Esophagus squamous epithelium (tissue), 5 donors: ENCODE measurements around the gene UVRAG. TPM values are rescaled to one million over a fixed set of nuclear protein-coding genes. Genes with fewer than 3 reads are reported as not detected.
"Not testable (repeated sequence)": the region's sequence is repeated elsewhere in the genome, so short reads cannot be mapped to it uniquely, and the experiment has no call there.

ENCODE experiments used
- DNase-seq: peaks from one replicate; lab custom pipeline; 2025; lab: John Stamatoyannopoulos, UW
- H3K27ac ChIP-seq, 4 donors: fragments of 200-600 bp; sonication (generic); one replicate each; pipeline ENCODE4 v1.5.1; 2016 to 2019; ENCODE audit warnings: mild to moderate bottlenecking in 1 of 4
- H3K27me3 ChIP-seq, 4 donors: fragments of 200-600 bp; sonication (generic); 1 replicate in 3 of 4; 2 replicates in 1 of 4; pipeline versions ENCODE4 v1.5.1 to v1.6.0; 2017 to 2021; ENCODE audit warnings: antibody characterized with exemption in 1 of 4
- H3K36me3 ChIP-seq, 3 donors: fragments of 200-600 bp; sonication (generic); one replicate each; pipeline ENCODE4 v1.5.1; 2016 to 2019
- H3K4me1 ChIP-seq, 3 donors: fragments of 200-600 bp; sonication (generic); one replicate each; pipeline ENCODE4 v1.5.1; 2017 to 2019
- H3K4me3 ChIP-seq, 4 donors: fragments of 200-600 bp; sonication (generic); 1 replicate in 3 of 4; 2 replicates in 1 of 4; pipeline ENCODE4 v1.5.1; 2016 to 2019; ENCODE audit warnings: mild to moderate bottlenecking in 2 of 4, moderate library complexity in 1 of 4
- H3K9me3 ChIP-seq, 3 donors: fragments of 200-600 bp; sonication (generic); one replicate each; pipeline ENCODE4 v1.5.1; 2016 to 2019
- POLR2A ChIP-seq, 4 donors: fragments of 450-650 bp; IDR thresholded peaks; one replicate each; pipeline ENCODE4 v1.6.1; 2017; ENCODE audit warnings: antibody characterized with exemption in 4 of 4, mild to moderate bottlenecking in 4 of 4, moderate library complexity in 3 of 4
- WGBS, 2 donors: methylation state at CpG; one replicate each; pipeline ENCODE4 v1.1.5; 2018; 5-methylcytosine and 5-hydroxymethylcytosine counted together
- intact Hi-C: fragments of 100-400 bp; cut with DNase I; formaldehyde crosslinking; loops from one replicate; pipeline ENCODE4 v1.15.0; 2022
- total RNA-seq, 4 donors: library from RNA; depleted of rRNA; stranded (reverse); fragments of >200 nt; gene quantifications; one replicate each; pipeline ENCODE4 v1.1.0, GENCODE V29; 2016
- TF ChIP-seq, protein P1 (sequence below), 6 experiments: fragments of 450-650 bp in 4 of 6; fragments of 200-600 bp in 2 of 6; sonication (generic) in 2 of 6; IDR thresholded peaks; one replicate each; pipeline ENCODE4 v1.5.1; 2016 to 2019; ENCODE audit warnings: antibody characterized with exemption in 6 of 6, mild to moderate bottlenecking in 4 of 6, moderate library complexity in 4 of 6
- donor health status: DM: yes; HTN: yes; CAD: no.

The UVRAG gene
- total RNA-seq, 4 donors from 2014 or later: 3.5 to 15.4 (median 8.5) TPM

DNA sequence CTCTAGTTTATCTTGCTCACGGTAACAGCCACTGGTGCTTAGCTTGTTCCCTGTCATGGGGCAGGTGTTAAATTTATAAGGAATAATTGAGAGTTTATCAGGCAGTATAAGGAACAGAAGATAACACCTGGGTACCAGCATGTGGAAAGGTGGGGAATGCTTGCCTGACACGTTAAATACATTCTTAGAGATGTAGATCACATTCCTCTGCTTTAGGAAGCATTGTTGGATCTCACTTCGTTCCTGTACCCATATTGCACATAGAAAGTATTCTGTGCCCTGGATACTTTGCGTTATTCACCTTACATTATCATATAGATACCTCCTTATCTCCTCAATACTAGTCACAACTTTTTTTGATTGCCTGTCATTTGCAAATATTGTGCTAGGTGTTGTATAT lies 114.7 kb downstream of the UVRAG start:
- no peaks in the 10 kb centered on the region for H3K27me3 ChIP-seq
- intact Hi-C loops: no loop called here
- H3K4me3 ChIP-seq: no peak overlapping the region
- no peak for DNase-seq
- H3K9me3 ChIP-seq: no peaks in the 10 kb centered on the region
- 93% methylated on average over 4 of the region's 4 CpGs for WGBS, 2 donors
- TF ChIP-seq, protein P1, sequence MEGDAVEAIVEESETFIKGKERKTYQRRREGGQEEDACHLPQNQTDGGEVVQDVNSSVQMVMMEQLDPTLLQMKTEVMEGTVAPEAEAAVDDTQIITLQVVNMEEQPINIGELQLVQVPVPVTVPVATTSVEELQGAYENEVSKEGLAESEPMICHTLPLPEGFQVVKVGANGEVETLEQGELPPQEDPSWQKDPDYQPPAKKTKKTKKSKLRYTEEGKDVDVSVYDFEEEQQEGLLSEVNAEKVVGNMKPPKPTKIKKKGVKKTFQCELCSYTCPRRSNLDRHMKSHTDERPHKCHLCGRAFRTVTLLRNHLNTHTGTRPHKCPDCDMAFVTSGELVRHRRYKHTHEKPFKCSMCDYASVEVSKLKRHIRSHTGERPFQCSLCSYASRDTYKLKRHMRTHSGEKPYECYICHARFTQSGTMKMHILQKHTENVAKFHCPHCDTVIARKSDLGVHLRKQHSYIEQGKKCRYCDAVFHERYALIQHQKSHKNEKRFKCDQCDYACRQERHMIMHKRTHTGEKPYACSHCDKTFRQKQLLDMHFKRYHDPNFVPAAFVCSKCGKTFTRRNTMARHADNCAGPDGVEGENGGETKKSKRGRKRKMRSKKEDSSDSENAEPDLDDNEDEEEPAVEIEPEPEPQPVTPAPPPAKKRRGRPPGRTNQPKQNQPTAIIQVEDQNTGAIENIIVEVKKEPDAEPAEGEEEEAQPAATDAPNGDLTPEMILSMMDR (IDR thresholded peaks at IDR 0.05): no peak
- TF ChIP-seq POLR2A (IDR thresholded peaks at IDR 0.05): no peak
- no peak overlapping the region for H3K27ac ChIP-seq
- no peaks in the 10 kb centered on the region for H3K36me3 ChIP-seq
- peaks cover 0 to 11% (median 3%) of the 10 kb centered on the region in 3 donors for H3K4me1 ChIP-seq

DNA sequence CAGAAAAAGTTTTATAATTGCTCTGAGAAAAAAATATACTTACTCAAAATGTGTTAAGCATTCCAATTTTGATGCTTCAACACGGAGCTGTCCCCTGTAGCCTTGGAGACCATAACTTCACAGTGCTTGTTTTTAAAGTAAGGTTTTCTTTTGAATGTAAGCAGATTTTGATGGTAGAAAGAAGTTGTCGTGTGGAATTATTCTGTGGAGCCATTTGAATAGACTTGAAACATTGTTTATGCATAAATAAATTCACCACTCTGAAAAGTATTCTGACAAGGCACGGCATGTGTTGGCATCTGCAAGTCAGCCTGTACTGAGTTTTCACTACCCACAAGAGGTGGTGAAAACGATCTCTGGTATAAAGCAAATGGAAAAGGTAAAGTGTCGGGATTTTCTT lies 115.5 kb downstream of the UVRAG start:
- no peaks in the 10 kb centered on the region for H3K9me3 ChIP-seq
- H3K27ac ChIP-seq: no peak overlapping the region
- no peak overlapping the region for H3K4me3 ChIP-seq
- intact Hi-C loops: no loop called here
- H3K36me3 ChIP-seq: no peaks in the 10 kb centered on the region
- 83 to 86% methylated on average over 5 of the region's 5 CpGs for WGBS, 2 donors
- H3K27me3 ChIP-seq: no peaks in the 10 kb centered on the region
- no peak for DNase-seq
- TF ChIP-seq POLR2A (IDR thresholded peaks at IDR 0.05): no peak
- TF ChIP-seq, protein P1 (IDR thresholded peaks at IDR 0.05): no peak
- peaks cover 0 to 2% (median 0%) of the 10 kb centered on the region in 3 donors for H3K4me1 ChIP-seq

DNA sequence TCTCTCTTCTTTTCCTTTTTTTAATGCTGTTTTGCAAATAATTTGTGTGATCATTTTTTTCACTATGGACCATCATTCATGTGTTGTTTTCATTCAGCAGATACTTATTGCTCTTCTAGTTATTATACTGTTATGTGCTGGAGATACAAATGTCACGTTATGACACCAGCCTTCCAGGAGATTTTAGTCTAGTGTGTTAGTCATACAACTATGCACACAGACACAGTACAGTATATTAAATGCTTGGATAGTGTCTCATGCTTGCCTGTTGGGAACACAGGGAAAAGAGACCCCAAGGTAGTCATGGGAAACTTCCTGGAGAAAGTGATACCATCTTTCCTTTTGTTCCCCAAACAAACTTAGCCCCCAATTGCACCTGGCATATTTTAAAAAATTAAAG lies 116.1 kb downstream of the UVRAG start:
- WGBS, 2 donors: 69 to 71% methylated on average over 1 of the region's 1 CpG
- Histone ChIP-seq H3K27me3 (no peaks in the 10 kb centered on the region), H3K4me1 (no peaks in the 10 kb centered on the region), H3K9me3 (no peaks in the 10 kb centered on the region), H3K4me3 (no peak overlapping the region), H3K27ac (no peak overlapping the region), H3K36me3 (no peaks in the 10 kb centered on the region)
- DNase-seq: no peak
- no peak for TF ChIP-seq POLR2A (IDR thresholded peaks at IDR 0.05)
- TF ChIP-seq, protein P1 (IDR thresholded peaks at IDR 0.05): no peak
- intact Hi-C loops: no loop called here

DNA sequence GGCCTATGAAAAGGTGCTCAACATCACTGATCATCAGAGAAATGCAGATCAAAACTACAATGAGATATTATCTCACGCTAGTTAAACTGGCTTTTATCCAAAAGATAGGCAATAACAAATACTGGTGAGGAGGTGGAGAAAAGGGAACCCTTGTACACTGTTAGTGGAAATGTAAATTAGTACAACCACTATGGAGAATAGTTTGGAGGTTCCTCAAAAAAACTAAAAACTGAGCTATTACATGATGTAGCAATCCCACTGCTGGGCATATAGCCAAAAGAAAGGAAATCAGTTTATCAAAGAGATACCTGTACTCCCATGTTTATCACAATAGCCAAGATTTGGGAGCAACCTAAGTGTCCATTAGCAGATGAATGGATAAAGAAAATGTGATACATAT lies 118.7 kb downstream of the UVRAG start:
- 79 to 86% methylated on average over 1 of the region's 1 CpG for WGBS, 2 donors
- DNase-seq, H3K27me3 ChIP-seq, H3K4me1 ChIP-seq, H3K36me3 ChIP-seq, intact Hi-C loops, H3K27ac ChIP-seq, H3K9me3 ChIP-seq, H3K4me3 ChIP-seq: not testable (repeated sequence)

DNA sequence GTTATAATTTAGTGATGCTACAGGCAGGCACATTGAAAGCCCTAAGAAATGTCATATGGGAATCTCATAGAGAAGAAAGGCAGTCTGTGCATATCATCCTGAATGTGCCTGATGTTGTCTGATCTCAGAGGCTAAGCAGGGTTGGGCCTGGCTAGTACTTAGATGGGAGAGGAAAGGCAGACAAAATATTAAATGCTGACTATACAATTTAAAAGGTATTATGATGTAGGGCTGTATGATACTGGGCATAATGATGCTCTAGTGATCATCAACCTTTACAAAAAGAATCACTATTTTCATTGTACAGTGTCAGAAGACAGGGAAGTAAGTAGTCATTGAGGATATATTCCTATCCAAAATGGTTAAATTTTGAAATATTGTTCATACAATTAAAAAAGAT lies 119.8 kb downstream of the UVRAG start:
- intact Hi-C loops: no loop called here

More for the DNA sequence above, 119.8 kb downstream of the UVRAG start:
- no peak overlapping the region for H3K27ac ChIP-seq
- no peaks in the 10 kb centered on the region for H3K36me3 ChIP-seq
- TF ChIP-seq, protein P1 (IDR thresholded peaks at IDR 0.05): no peak
- TF ChIP-seq POLR2A (IDR thresholded peaks at IDR 0.05): no peak
- H3K4me1 ChIP-seq: peaks cover 0 to 18% (median 0%) of the 10 kb centered on the region in 3 donors
- no peaks in the 10 kb centered on the region for H3K9me3 ChIP-seq
- H3K27me3 ChIP-seq: no peaks in the 10 kb centered on the region
- no peak overlapping the region for H3K4me3 ChIP-seq
- no peak for DNase-seq
